GM21526 (cell line): Measurements from ENCODE around the gene STXBP2.

ENCODE experiments used
- ATAC-seq: cut with Tn5 transposase; IDR thresholded peaks from one replicate; pipeline ENCODE4 v1.9.1; 2021; ENCODE audit warnings: moderate library complexity; ENCODE audit not compliant: unreplicated experiment, low FRiP score

STXBP2 gene

DNA sequence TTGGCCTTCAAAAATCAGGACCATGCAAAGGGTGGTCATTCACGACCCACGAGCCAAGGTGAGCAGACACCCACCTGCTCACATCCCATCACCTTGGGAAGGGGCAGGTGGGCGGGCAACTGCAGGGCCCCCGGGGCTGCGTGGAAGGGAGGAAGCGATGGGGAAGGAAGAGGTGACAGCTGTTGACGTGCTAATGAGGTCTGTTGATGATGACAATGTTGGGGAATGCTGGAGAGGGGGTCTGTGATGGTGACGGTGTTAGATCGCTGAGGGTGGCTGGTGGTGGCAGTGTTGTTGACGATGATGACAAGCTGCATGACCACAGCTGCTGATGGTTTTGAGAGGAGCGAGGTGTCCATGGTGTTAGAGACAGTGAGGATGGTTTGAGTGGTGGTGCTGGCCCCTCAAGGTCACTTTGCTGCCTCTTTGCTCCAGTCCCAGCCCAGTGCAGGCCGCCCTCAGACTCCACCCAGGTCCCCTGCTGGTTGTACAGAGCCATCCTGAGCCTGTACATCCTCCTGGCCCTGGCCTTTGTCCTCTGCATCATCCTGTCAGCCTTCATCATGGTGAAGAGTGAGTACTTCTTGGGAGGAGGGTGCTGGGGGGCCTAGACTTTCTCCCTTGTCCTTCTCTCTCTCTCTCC, 40.9 kb downstream of the STXBP2 start:
- ATAC-seq = no peak

DNA sequence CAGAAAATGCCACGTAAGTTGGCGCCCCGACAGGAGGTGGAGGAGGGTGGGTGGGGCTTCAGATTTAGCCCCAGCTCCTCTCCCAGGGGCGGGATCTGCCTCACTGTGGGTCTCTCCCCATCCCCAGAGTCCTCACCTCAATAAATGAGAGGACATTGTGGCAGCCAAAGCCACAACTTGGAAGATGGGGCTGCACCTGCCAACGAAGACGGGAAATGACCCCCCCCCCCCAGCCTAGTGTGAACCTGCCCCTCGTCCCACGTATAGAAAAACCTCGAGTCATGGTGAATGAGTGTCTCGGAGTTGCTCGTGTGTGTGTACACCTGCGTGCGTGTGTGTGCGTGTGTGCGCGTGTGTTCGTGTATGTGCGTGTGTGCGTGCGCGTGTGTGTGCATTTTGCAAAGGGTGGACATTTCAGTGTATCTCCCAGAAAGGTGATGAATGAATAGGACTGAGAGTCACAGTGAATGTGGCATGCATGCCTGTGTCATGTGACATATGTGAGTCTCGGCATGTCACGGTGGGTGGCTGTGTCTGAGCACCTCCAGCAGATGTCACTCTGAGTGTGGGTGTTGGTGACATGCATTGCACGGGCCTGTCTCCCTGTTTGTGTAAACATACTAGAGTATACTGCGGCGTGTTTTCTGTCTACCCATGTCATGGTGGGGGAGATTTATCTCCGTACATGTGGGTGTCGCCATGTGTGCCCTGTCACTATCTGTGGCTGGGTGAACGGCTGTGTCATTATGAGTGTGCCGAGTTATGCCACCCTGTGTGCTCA, 42.3 kb downstream of the STXBP2 start:
- ATAC-seq = no peak

DNA sequence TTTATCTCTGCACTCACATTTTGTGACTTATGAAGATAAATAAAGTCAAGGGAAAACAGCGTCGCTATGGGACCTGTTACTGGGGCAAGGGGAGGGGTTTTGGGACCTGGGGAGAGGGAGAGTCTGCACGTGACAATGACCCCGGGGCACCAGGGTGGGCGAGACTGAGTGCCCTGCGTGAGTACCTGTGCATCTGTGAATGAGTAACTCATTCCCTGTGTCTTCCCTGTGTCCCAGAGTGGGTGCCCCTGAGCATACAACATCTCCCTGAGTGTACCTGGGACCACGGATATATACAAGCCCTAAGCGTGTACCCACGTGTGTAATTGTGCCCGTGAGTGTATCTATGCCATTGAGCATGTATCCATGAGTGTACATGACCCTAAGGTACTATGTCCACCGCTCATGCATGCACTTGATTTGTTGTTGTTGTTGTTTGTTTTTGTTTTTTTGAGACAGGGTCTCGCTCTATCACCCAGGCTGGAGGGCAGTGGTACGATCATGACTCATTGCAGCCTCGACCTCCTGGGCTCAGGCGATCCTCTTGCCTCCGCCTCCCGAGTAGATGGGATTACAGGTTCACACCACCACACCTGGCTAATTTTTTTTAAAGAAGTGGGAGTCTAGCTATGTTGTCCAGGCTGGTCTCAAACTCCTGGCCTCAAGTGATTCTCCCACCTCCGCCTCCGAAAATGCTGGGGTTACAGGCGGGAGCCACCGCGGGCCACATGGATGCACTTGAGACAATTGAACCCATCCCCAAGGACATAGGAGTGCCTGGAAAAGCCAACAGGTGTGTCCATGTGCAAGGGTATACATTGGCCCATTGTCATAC, 43.1 kb downstream of the STXBP2 start:
- ATAC-seq = no peak

DNA sequence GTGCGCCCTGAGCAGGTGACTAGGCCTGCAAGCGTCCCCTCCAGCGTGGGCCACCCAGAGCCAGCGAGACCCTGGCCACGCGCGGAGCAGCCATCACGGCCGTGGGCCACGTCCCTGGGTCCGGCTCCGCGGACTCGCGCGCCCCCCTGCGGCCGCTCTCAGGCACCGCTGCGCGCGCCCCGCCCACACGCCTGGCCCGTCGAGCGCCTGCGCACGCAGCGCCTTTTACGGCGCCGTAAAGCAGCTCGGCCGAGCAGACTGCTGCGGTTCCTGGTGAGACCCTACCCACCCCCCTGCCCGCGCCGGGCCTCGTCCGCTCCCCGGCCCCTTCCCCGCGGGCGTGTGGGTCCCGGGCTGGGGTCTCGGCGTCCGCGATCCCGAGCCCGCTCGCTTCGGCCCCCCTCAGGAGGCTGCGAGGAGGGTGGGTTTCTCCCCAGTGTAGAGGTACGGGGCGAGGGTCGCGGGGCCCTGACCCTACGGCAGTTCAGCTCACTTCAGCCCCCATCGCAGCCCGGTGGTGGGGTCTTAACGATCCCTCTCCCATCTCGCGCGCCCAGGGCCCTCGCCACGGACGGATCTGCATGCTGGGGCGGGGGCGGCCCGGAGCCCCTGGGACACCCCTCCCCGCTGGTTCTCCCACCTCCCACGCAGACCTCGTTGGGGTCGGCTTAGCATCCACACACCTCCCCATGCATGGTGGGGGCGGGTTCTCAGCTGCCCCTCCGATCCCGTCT, 43.9 kb downstream of the STXBP2 start, which contains the start of gene TRAPPC5:
TSS of gene TRAPPC5 (plus strand) at position 228 of the 734 bp plus-strand sequence. CDS start 1,421 bp downstream, outside the sequence.
- ATAC-seq = no peak

DNA sequence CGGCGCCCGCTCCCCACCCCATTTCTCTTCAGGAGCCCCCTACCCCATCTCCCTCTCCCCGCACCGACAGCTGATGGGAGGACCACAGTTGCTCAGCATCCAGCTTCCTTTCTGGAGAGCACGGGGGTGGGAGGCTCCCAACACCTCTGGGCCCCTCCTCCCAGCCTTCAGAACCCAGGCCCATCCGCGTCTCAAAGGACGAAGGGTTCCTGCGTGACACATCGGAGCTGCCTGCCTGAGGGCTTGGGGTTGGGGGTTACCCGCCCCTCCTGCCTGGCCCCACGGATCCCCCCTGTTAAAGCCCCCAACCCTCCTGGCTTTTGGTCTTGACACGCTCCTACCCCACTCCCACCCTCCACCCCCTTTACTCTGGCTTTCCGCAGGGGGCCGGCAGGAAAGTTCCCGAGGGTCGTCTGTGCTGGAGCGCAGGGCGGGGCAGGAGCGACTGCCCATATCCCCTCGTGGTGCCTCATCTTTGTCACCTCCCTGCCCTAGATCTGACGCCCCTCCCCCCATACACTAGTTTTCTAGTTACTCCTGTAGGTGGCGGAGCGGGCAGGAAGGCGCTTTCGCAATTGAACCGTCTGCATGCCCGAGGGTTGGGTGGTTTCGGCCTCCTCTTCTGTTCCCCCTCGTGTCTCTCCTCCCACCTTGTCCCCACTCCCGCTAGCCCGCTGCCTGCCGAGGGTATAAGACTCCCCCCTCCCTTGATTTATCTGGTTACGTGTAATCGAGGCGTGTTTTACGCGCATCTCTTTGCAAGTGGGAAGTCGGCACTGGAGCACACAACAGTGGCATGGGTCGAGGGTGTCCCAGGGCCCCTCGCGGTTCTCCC, 44.6 kb downstream of the STXBP2 start:
- no peak for ATAC-seq

DNA sequence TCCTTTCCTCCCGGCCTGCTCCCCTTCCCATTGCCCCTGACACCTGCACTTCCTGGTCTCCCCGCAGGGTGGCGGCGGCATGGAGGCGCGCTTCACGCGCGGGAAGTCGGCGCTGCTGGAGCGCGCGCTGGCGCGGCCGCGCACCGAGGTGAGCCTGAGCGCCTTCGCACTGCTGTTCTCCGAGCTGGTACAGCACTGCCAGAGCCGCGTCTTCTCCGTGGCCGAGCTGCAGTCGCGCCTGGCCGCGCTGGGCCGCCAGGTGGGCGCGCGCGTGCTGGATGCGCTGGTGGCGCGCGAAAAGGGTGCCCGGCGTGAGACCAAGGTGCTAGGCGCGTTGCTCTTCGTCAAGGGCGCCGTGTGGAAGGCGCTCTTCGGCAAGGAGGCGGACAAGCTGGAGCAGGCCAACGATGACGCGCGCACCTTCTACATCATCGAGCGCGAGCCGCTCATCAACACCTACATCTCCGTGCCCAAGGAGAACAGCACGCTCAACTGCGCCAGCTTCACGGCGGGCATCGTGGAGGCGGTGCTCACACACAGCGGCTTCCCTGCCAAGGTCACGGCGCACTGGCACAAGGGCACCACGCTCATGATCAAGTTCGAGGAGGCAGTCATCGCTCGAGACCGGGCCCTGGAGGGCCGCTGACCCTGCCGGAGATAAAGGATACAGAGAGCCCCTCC, 45.4 kb downstream of the STXBP2 start:
- no peak for ATAC-seq

DNA sequence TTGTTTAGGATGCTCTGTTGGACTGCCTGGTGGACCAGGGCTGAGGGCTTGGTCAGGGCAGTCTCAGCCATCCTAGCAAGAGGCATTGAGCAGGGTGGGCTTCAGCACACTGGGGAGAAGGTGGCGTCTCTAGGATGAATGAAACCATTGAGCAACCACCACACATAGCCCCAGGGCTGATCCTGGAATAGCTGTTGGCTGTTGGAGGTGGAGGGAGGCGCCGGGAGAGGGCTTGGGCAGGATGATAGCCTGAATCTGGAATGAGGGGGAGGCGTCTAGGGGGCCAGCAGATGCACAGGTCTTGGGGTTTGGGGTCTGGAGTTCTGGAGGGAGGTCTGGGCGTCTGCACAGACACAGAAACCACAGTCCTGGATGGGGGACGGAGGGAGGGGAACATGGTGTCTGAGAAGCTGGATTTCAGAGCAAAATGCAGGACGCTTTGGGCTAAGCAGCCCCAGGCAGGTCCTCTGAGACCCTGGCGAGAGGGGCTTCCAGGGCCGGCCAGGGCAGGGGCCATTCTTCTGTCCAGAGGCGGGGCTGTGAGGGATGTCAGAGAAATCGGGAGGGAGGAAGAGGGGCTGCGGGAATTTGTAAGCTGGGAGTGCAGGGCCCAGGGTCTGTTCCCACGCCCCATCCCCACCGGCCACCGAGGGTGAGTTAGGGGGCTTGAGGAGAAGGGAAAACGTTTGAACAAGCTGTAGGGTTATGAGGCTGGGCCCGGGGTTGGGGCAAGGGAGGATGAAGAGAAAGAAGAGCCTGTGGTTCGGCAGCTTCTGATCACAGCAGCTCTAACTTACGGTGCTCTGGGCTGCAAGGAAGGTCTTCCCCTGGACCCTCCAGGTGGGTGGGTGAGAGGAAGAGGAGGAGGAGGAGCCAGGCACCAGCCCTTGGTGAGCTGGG, 48.9 kb downstream of the STXBP2 start:
- ATAC-seq = no peak

DNA sequence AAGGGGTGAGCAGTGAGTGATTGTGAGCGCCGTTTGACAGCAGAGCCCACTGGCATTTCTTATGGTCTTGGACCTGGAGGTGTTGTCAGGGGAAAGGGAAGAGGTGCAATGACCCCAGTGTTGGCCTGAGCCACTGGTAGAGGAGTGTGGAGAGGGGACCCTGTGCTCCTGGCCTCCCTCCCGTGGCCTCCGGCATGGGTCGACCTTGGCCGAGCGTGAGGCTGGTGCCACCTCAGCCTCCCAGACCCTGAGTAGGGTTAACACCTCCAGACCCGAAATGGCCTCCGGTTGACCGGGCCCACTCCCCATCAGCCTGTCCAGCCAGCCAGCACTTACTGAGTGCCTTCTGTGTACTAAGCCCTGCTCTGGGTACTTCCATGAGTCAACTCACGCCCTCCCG, 50.3 kb downstream of the STXBP2 start:
- ATAC-seq = no peak

DNA sequence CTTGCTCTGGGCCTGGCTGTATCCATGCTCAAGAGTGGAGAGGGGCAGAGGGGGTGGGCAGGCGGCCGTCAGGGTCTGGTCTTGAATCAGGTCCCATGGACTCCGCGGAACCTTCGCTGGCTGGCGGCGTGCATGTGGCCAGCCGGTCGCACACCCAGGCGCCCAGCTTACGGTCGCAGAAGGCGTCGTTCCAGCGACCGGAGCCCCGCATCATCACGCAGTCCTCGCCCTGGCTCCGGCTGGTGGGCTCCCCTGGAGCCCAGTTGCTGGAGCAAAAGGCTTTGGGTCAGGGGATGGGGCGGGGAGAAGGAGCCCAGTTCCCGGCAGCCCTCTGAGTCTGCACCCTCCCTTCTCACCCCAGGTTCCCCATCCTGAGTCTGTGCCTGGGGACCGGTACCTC, 52.3 kb downstream of the STXBP2 start:
- ATAC-seq = no peak

DNA sequence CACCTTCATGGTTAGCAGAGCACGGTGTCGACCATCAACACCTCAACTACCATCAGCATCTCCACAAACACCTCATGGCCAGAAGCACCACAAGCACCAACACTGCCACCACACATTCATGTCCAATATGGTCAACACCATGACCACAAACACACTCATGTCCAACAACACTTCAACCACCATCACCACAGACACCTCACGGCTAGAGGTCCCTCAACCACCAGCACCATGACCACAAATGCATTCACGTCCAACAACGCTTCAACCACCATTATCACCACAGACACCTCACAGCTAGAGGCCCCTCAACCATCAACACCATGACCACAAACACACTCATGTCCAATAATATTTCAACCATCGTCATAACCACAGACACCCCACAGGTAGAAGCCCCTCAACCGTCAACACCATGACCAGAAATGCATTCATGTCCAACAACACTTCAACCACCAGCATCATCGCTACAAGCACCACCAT, 53.9 kb downstream of the STXBP2 start:
- no peak for ATAC-seq

DNA sequence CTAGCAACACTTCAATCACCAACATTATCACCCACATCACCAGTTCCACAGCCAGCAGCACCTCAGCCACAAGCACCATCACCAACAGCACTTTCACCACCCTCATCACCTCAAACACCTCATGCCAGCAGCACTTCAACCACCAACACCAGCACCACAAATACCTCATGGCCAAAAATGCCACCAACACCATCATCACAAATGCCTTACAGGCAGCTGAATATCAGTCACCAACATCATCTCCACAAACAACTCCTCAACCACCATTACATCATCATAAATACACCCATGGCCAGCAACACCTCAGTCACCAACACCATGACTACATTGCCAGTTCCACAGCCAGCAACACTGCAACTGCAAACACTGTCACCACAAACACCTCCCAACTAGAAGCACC, 54.6 kb downstream of the STXBP2 start:
- ATAC-seq = no peak

DNA sequence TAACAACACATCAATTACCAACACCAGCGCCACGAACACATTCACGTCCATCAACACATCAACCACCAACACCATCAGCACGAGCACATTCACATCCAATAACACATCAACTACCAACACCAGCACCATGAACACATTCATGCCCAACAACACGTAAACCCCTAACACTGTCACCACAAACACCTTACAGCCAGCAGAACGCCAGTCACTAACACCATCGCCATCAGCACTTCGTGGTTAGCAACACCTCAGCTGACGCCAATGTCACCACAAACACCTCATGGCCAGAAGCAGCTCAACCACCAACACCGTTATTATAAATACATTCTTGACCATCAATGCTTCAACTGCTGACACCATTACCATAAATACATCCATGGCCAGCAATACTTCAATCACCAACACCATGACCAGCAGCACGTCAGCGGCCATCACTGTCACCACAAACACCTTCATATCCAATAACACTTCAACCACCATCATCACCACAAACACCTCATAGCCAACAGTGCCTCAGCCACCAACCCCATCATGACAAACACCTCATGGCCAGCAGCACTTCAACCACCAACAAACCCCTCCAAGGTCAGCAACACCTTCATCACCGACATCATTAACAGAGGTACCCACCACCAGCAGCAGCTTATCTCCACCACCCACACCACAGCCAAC, 55.6 kb downstream of the STXBP2 start:
- ATAC-seq = no peak

DNA sequence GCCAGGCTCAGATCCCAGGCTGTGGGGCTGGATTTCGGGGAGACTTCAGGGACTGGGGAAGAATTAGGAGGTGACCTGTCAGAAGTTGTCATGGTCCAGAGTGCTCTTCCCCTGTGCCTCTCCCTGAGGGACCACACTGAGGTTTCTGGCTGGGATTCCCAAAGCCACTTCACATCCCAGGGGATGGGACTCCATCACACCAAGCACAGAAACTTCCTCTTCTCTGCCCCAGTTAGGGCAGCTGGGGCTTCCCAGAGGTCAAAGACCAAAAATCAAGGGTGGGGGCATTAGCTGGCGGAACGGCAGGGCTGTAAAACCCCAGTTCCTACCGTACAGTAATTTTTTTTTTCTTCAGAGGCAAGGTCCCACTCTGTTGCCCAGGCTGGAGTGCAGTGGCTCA, 57.6 kb downstream of the STXBP2 start:
- no peak for ATAC-seq
